HG02642 (cell line): Measurements from ENCODE around the gene PCED1A.

Source experiments
- ATAC-seq: cut with Tn5 transposase; IDR thresholded peaks from one replicate; pipeline ENCODE4 v1.9.1; 2021; ENCODE audit warnings: mild to moderate bottlenecking; ENCODE audit not compliant: unreplicated experiment, poor library complexity

The PCED1A gene

DNA sequence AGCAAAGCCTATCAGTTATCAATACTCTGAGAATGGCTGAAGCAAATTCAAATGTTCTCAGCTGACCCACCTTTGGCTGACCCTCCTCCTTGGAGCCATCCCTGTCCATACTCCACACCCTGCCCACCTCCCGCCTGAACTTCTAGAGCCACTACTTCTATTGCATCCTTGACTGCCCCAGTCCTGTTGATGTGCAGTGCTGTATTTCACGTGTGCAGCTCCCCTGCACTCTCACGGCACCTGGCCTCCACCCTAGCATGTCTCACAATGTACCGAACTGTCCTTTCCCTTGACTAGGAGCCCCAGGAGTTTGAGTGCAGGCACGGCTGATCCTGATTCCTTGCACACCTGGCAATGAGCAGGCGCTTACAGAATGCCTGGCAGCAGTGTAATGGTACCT lies 47.0 kb downstream of the PCED1A start:
- no peak for ATAC-seq
